G401.6 (cell line): ENCODE results near the gene CDKN2AIPNL.
"Not testable (repeated sequence)": the region's sequence is repeated elsewhere in the genome, so short reads cannot be mapped to it uniquely, and the experiment has no call there.

Source experiments
- FAIRE-seq: peaks from 2 replicates; lab custom pipeline; 2012; peaks lifted over from hg19 to GRCh38; lab: Jason Lieb, UNC

Gene CDKN2AIPNL

GRCh38 chr5:134437847-134438581 is 26.3 kb upstream of the CDKN2AIPNL start:
- FAIRE-seq, result no peak

GRCh38 chr5:134437340-134437846 is 25.7 kb upstream of the CDKN2AIPNL start:
- FAIRE-seq, result no peak

- no peak for FAIRE-seq
Observed at GRCh38 chr5:134436523-134437339, 25.1 kb upstream of the CDKN2AIPNL start.

GRCh38 chr5:134435560-134435959 is 23.9 kb upstream of the CDKN2AIPNL start:
- no peak for FAIRE-seq

GRCh38 chr5:134432677-134433359 is 21.1 kb upstream of the CDKN2AIPNL start:
- FAIRE-seq, result no peak

GRCh38 chr5:134432174-134432573 is 20.5 kb upstream of the CDKN2AIPNL start:
- no peak for FAIRE-seq

- no peak for FAIRE-seq
Observed at GRCh38 chr5:134430001-134430569, 18.4 kb upstream of the CDKN2AIPNL start.

GRCh38 chr5:134427540-134428041 is 15.9 kb upstream of the CDKN2AIPNL start:
- no peak for FAIRE-seq

GRCh38 chr5:134426361-134426760 is 14.7 kb upstream of the CDKN2AIPNL start:
- no peak for FAIRE-seq

GRCh38 chr5:134423376-134423775 is 11.7 kb upstream of the CDKN2AIPNL start:
- FAIRE-seq, result no peak

GRCh38 chr5:134422791-134423365 is 11.2 kb upstream of the CDKN2AIPNL start:
- FAIRE-seq, result no peak

- FAIRE-seq, result not testable (repeated sequence)
Observed at GRCh38 chr5:134421038-134421437, 9.4 kb upstream of the CDKN2AIPNL start.

- FAIRE-seq, result no peak
Observed at GRCh38 chr5:134420343-134420742, 8.7 kb upstream of the CDKN2AIPNL start.

- no peak for FAIRE-seq
Observed at GRCh38 chr5:134418958-134419357, 7.3 kb upstream of the CDKN2AIPNL start.

GRCh38 chr5:134417707-134418106 is 6.0 kb upstream of the CDKN2AIPNL start:
- no peak for FAIRE-seq

- FAIRE-seq, result no peak
Observed at GRCh38 chr5:134413046-134413445, 1.4 kb upstream of the CDKN2AIPNL start.

GRCh38 chr5:134411228-134411545 is 494 bp downstream of the CDKN2AIPNL start:
- no peak for FAIRE-seq

GRCh38 chr5:134410822-134411221 is 859 bp downstream of the CDKN2AIPNL start:
- FAIRE-seq, result no peak

GRCh38 chr5:134409321-134409720 is 2.4 kb downstream of the CDKN2AIPNL start:
- FAIRE-seq, result no peak

- no peak for FAIRE-seq
Observed at GRCh38 chr5:134406390-134406789, 5.3 kb downstream of the CDKN2AIPNL start.

- FAIRE-seq, result no peak
Observed at GRCh38 chr5:134403951-134404350, 7.7 kb downstream of the CDKN2AIPNL start.

- no peak for FAIRE-seq
Observed at GRCh38 chr5:134398609-134399155, 13.0 kb downstream of the CDKN2AIPNL start.
